Mammary epithelial cell (primary cell): ENCODE results near the gene BTBD9.

Experiments used
- CTCF ChIP-seq, 2 donors: IDR thresholded peaks in 1 of 2; conservative IDR thresholded peaks in 1 of 2; 2 replicates each; pipeline ENCODE4 v1.5.1; 2011 to 2012; ENCODE audit warnings: inconsistent platforms in 2 of 2, low read length in 2 of 2, mild to moderate bottlenecking in 2 of 2, control low read depth in 1 of 2, low read depth in 1 of 2; ENCODE audit not compliant: insufficient read depth in 1 of 2; ENCODE audit errors: extremely low read depth in 1 of 2
- EZH2 ChIP-seq: IDR thresholded peaks from 2 replicates; pipeline ENCODE4 v1.6.1; 2012; ENCODE audit warnings: low read length, inconsistent platforms, borderline replicate concordance

DNA sequence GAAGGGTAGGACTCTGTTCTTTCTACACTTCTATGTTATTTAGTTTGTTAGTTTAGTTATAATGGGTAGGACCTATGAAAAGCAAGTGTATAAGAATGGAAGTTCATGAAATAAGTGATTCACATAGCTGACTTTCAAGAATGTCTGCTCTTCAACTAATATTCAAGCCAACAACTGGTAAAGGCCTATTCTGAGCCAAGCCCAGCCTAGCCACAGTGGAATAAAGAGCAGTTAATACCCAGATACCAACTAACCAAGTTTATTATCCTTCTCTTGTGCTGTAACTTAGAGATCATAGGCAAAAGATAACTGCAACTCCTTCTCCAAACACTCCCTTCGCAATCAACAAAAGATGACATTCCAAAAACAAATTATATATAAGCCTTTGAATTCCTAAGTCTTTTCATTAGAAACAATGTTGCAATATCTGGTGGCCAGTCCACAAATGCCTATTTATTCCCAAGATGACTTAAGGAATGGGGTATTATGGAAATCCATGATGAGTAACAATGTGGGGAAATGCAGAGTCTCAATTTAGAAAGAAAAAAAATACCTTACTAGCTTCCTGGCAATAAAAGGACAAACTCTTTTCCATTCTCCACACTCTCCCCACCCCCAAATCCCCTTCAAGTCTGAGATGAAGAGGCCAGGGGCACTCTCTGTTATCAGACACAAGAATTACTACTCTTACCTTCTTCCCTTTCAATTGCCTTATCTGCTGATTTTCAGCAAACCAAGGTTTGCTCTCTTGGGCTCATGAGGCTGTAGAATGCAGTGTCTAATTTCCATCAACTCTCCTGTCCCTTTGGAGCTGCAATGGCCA lies 27.4 kb downstream of the BTBD9 start:
- TF ChIP-seq CTCF (conservative IDR thresholded peaks at IDR 0.05 in 1 of 2, IDR thresholded peaks at IDR 0.05 in 1 of 2; ENCODE audit: extremely low read depth in 1 of 2, insufficient read depth in 1 of 2, low read depth in 1 of 2, low read length in 2 of 2) = no peak
- no peak for TF ChIP-seq EZH2
